Right renal pelvis (tissue), 4 donors: Measurements from ENCODE around the gene TMCO5A. TPM values are rescaled to one million over a fixed set of nuclear protein-coding genes. Genes with fewer than 3 reads are reported as not detected.
A peak's percentile ranks its signal among the peaks of the same experiment; 100 is the strongest.
"Not testable (repeated sequence)": the region's sequence is repeated elsewhere in the genome, so short reads cannot be mapped to it uniquely, and the experiment has no call there.

Source experiments
- DNase-seq, 4 donors: peaks; one replicate each; pipeline ENCODE4 v3.0.0-alpha.2; 2013; ENCODE audit warnings: low read depth in 4 of 4, low spot score in 3 of 4, missing footprints in 1 of 4
- polyA plus RNA-seq, 4 donors: library from polyadenylated mRNA; unstranded; fragments of 120-200 nt; gene quantifications; one replicate each; pipeline ENCODE4 v1.2.1, GENCODE V29; 2013; ENCODE audit not compliant: insufficient read length in 4 of 4

TMCO5A gene
- polyA plus RNA-seq, 4 donors = not detected

GRCh38 chr15:37960742-37961141, 26.3 kb downstream of the TMCO5A start:
- DNase-seq = not testable (repeated sequence)

- no peak for DNase-seq
These were observed 33.3 kb downstream of the TMCO5A start for GRCh38 chr15:37967788-37968187.

- DNase-seq = no peak
These were observed 39.4 kb downstream of the TMCO5A start for GRCh38 chr15:37973856-37974255.

- DNase-seq = no peak
These were observed 43.8 kb downstream of the TMCO5A start for GRCh38 chr15:37978231-37978630.

GRCh38 chr15:37979671-37980409, 45.4 kb downstream of the TMCO5A start:
- no peak for DNase-seq

- DNase-seq = no peak
These were observed 46.8 kb downstream of the TMCO5A start for GRCh38 chr15:37981201-37981600.

GRCh38 chr15:37981775-37982174, 47.3 kb downstream of the TMCO5A start:
- no peak for DNase-seq

- no peak for DNase-seq
These were observed 49.9 kb downstream of the TMCO5A start for GRCh38 chr15:37984368-37984767.

GRCh38 chr15:37995461-37996347, 61.3 kb downstream of the TMCO5A start:
- DNase-seq = peak in 2 of 4 donors; percentile 52 to 67
